Measurements from ENCODE around the gene MANF.

DNA sequence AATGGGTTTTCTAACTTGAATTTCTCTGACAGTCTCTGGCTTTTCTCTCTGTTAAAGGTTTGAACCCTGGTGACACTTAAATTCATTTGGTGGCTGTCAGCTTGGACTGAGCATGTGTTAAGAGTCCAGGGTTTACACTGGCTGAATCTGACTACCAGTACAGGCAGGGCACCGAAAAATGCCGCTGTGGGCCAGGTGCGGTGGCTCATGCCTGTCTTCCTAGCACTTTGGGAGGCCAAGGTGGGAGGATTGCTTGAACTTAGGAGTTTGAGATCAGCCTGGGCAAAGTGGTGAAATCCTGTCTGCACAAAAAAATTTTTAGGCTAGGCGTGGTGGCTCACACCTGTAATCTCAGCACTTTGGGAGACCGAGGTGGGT lies 1.8 kb downstream of the MANF start:
- TF ChIP-seq POLR2A (IDR thresholded peaks at IDR 0.05; ENCODE audit: low read length) (no peak), GATA1 (IDR thresholded peaks at IDR 0.05; ENCODE audit: low read depth, low read length) (no peak)
